Gastrocnemius medialis (tissue), 4 donors: ENCODE data around the gene MSI2.

Experiments used
- POLR2A ChIP-seq, 2 donors: fragments of 450-650 bp; IDR thresholded peaks; one replicate each; pipeline ENCODE4 v1.6.1; 2017; ENCODE audit warnings: antibody characterized with exemption in 2 of 2, mild to moderate bottlenecking in 2 of 2, moderate library complexity in 2 of 2
- TF ChIP-seq, protein P1 (sequence below), 5 experiments: fragments of 450-650 bp in 3 of 5; fragments of 200-600 bp in 2 of 5; sonication (generic) in 2 of 5; IDR thresholded peaks in 4 of 5; conservative IDR thresholded peaks in 1 of 5; 1 replicate in 4 of 5; 2 replicates in 1 of 5; pipeline ENCODE4 v1.5.1; 2016 to 2019; ENCODE audit warnings: antibody characterized with exemption in 5 of 5, mild to moderate bottlenecking in 3 of 5, moderate library complexity in 3 of 5

DNA sequence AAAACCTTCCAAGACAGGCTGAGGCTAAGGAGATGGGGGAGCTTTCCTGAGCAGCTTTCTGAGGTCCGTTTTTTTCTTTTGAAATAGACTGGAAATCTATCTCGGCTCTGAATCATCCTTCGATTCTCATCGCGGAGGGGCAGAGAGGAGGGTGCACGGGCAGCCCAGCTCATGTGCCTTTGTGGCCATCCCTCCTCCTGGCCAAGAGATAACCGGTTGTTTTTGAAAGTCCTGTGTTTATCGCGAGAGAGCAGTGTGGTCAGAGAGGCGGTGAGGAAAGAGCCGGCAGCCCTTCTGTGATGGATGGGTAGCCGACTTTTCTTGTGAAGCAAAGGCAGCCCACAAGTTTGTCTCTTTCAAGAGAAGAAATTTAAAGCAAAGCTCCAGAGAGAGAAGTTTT is 297.2 kb downstream of the MSI2 start:
- TF ChIP-seq, protein P1, sequence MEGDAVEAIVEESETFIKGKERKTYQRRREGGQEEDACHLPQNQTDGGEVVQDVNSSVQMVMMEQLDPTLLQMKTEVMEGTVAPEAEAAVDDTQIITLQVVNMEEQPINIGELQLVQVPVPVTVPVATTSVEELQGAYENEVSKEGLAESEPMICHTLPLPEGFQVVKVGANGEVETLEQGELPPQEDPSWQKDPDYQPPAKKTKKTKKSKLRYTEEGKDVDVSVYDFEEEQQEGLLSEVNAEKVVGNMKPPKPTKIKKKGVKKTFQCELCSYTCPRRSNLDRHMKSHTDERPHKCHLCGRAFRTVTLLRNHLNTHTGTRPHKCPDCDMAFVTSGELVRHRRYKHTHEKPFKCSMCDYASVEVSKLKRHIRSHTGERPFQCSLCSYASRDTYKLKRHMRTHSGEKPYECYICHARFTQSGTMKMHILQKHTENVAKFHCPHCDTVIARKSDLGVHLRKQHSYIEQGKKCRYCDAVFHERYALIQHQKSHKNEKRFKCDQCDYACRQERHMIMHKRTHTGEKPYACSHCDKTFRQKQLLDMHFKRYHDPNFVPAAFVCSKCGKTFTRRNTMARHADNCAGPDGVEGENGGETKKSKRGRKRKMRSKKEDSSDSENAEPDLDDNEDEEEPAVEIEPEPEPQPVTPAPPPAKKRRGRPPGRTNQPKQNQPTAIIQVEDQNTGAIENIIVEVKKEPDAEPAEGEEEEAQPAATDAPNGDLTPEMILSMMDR (IDR thresholded peaks at IDR 0.05 in 4 of 5, conservative IDR thresholded peaks at IDR 0.05 in 1 of 5): no peak
- no peak for TF ChIP-seq POLR2A (IDR thresholded peaks at IDR 0.05)
